Nephron progenitor cell (in vitro differentiated cells): ENCODE results near the gene EGFL8.

Experiments used
- DNase-seq: peaks from one replicate; pipeline ENCODE4 v3.0.0; 2021
- H3K27ac Mint-ChIP-seq: 2 replicates; pipeline ENCODE4 v1.8.0; 2021; ENCODE audit warnings: mild to moderate bottlenecking, moderate library complexity, mixed read lengths
- H3K27me3 Mint-ChIP-seq: 2 replicates; pipeline ENCODE4 v1.8.0; 2021; ENCODE audit warnings: mild to moderate bottlenecking, low read depth, mixed read lengths; ENCODE audit not compliant: poor library complexity
- H3K36me3 Mint-ChIP-seq: 2 replicates; pipeline ENCODE4 v1.8.0; 2021; ENCODE audit warnings: low read depth, mixed read lengths
- H3K4me1 Mint-ChIP-seq: 2 replicates; pipeline ENCODE4 v1.8.0; 2021; ENCODE audit warnings: mixed read lengths
- H3K4me3 Mint-ChIP-seq: 2 replicates; pipeline ENCODE4 v1.8.0; 2021; ENCODE audit warnings: mild to moderate bottlenecking, moderate library complexity, mixed read lengths
- H3K9me3 Mint-ChIP-seq: 2 replicates; pipeline ENCODE4 v1.8.0; 2021; ENCODE audit warnings: mild to moderate bottlenecking, moderate library complexity, mixed read lengths
- CTCF ChIP-seq: fragments of 200-600 bp; sonication (generic); IDR thresholded peaks from 2 replicates; pipeline ENCODE4 v1.5.0; 2021; ENCODE audit warnings: antibody characterized with exemption

Gene EGFL8

GRCh38 chr6:32198345-32198696 lies 33.9 kb downstream of the EGFL8 start:
- Mint-ChIP-seq H3K36me3 (no peaks in the 10 kb centered on the region), H3K4me3 (no peak overlapping the region), H3K27me3 (peaks cover 3% of the 10 kb centered on the region), H3K9me3 (no peaks in the 10 kb centered on the region), H3K4me1 (peaks cover 49% of the 10 kb centered on the region), H3K27ac (no peak overlapping the region)
- DNase-seq: no peak
- TF ChIP-seq CTCF: no peak

DNA sequence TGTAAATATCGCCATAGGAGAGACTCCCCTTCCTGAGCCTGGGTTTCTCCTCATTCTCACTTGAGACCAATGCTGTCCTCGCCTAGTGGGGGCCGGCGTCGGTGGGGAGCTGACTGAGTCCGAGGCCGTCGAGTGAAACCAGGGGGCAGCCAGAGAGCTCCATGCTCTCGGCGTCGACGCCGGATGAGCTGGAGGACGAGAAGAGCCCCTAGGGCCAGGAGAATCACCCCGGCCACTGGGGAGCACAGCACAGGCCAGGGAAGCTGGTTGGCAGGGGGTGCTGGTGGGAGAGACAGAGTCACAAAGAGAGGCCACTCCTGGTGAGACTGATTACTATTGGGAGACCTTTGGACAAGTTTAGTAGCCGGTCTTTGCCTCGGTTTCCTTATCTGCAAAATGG lies 34.5 kb downstream of the EGFL8 start:
- peaks cover 7% of the 10 kb centered on the region for H3K27me3 Mint-ChIP-seq
- no peak overlapping the region for H3K4me3 Mint-ChIP-seq
- H3K9me3 Mint-ChIP-seq: no peaks in the 10 kb centered on the region
- no peak for DNase-seq
- no peak overlapping the region for H3K27ac Mint-ChIP-seq
- no peaks in the 10 kb centered on the region for H3K36me3 Mint-ChIP-seq
- no peak for TF ChIP-seq CTCF
- peaks cover 47% of the 10 kb centered on the region for H3K4me1 Mint-ChIP-seq

- Mint-ChIP-seq H3K4me3 (no peak overlapping the region), H3K9me3 (no peaks in the 10 kb centered on the region), H3K27me3 (peaks cover 12% of the 10 kb centered on the region), H3K36me3 (no peaks in the 10 kb centered on the region), H3K27ac (no peak overlapping the region), H3K4me1 (peaks cover 37% of the 10 kb centered on the region)
- TF ChIP-seq CTCF: no peak
- no peak for DNase-seq
Measured at GRCh38 chr6:32200711-32201475, 36.5 kb downstream of the EGFL8 start.

DNA sequence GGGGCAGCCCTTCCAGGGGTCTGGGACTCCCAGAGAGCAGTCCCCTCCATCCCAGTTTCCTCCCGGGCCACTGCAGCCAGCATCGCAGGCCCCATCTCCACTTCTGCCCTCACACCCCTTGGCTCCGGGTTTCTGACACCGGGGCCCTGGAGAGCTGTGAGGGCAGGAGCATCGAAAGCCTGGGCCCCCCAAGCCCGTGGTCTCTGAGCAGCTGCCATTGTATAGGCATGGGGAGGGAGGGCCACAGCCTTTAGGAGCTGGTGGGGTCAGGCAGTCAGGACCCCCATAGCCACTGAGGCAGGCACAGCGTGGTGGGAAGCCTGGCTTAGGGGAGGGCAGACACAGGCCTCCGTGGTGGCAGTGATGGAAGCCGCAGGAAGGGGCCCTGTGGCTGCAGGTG lies 37.8 kb downstream of the EGFL8 start:
- H3K4me3 Mint-ChIP-seq: no peak overlapping the region
- no peak for DNase-seq
- H3K27me3 Mint-ChIP-seq: peaks cover 18% of the 10 kb centered on the region
- no peaks in the 10 kb centered on the region for H3K36me3 Mint-ChIP-seq
- H3K4me1 Mint-ChIP-seq: peaks cover 25% of the 10 kb centered on the region
- TF ChIP-seq CTCF: no peak
- no peak overlapping the region for H3K27ac Mint-ChIP-seq
- peaks cover 8% of the 10 kb centered on the region for H3K9me3 Mint-ChIP-seq

- peaks cover 18% of the 10 kb centered on the region for H3K27me3 Mint-ChIP-seq
- peaks cover 18% of the 10 kb centered on the region for H3K4me1 Mint-ChIP-seq
- H3K4me3 Mint-ChIP-seq: no peak overlapping the region
- H3K27ac Mint-ChIP-seq: no peak overlapping the region
- no peaks in the 10 kb centered on the region for H3K36me3 Mint-ChIP-seq
- no peak for TF ChIP-seq CTCF
- peaks cover 8% of the 10 kb centered on the region for H3K9me3 Mint-ChIP-seq
- no peak for DNase-seq
Measured at GRCh38 chr6:32203426-32204267, 39.3 kb downstream of the EGFL8 start.
